Jurkat, Clone E6-1 (cell line): ENCODE results near the gene SPATA31A7. TPM values are rescaled to one million over a fixed set of nuclear protein-coding genes. Genes with fewer than 3 reads are reported as not detected.
"Not testable (repeated sequence)": the region's sequence is repeated elsewhere in the genome, so short reads cannot be mapped to it uniquely, and the experiment has no call there.

Experiments
- DNase-seq: peaks from one replicate; pipeline ENCODE4 v3.0.0-alpha.2; 2011; ENCODE audit warnings: low read depth, low spot score
- H3K4me3 ChIP-seq: 2 replicates; pipeline ENCODE4 v1.5.1; 2011; ENCODE audit warnings: mild to moderate bottlenecking, low read length, control low read depth, moderate library complexity
- polyA plus RNA-seq: library from polyadenylated mRNA; unstranded; fragments of >200 nt; gene quantifications from one replicate; pipeline ENCODE4 v1.2.1, GENCODE V29; 2012; ENCODE audit warnings: missing spikeins; ENCODE audit not compliant: insufficient read length, insufficient read depth

The SPATA31A7 gene
- not detected for polyA plus RNA-seq

DNA sequence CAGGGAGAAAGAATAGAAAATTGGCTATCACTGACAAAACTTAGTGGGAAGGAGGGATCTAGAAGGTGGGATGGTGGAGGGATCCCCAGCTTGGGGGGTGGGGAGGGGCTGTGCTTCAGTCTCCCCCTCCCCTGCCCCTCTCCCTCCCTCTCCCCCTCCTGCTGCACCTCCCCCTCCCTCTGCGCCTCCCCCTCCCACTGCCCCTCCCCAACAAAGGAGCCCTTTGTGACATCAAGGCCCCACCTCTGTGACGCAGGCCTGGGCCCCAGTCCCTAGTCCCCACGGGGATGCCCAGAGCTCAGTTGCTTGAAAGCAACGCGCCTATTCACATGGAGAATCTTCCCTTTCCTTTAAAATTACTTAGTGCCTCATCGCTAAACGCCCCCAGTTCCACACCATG, at the start of gene SPATA31A7:
SPATA31A7 (plus strand) TSS at position 301 of the 400 bp plus-strand sequence; CDS start at position 330, 29 bp downstream.
- not testable (repeated sequence) for H3K4me3 ChIP-seq, DNase-seq

DNA sequence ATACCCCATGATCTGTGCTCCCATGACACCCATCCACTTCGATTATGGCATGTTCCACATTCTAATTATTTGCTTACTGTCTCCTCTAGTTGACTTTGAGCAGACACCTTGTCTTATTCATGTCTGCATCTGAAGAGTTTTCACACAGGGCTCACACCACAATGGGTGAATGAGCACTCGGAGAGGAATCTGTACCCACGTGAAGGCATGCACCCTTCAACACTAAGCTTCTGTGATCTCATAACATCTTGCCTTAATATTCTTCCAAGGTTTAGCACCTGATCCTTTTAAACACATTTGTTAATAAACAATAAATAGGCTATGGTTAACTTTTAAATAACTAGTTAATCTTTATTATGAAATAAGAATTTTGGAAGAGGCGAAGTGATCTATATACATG, 36.6 kb downstream of the SPATA31A7 start:
- not testable (repeated sequence) for H3K4me3 ChIP-seq, DNase-seq
